Mammary epithelial cell (primary cell): ENCODE results near the gene PTPRM.

ENCODE experiments used
- EZH2 ChIP-seq: IDR thresholded peaks from 2 replicates; pipeline ENCODE4 v1.6.1; 2012; ENCODE audit warnings: low read length, inconsistent platforms, borderline replicate concordance
- TF ChIP-seq, protein P1 (sequence below), 2 donors: IDR thresholded peaks in 1 of 2; conservative IDR thresholded peaks in 1 of 2; 2 replicates each; pipeline ENCODE4 v1.5.1; 2011 to 2012; ENCODE audit warnings: inconsistent platforms in 2 of 2, low read length in 2 of 2, mild to moderate bottlenecking in 2 of 2, control low read depth in 1 of 2, low read depth in 1 of 2; ENCODE audit not compliant: insufficient read depth in 1 of 2; ENCODE audit errors: extremely low read depth in 1 of 2

DNA sequence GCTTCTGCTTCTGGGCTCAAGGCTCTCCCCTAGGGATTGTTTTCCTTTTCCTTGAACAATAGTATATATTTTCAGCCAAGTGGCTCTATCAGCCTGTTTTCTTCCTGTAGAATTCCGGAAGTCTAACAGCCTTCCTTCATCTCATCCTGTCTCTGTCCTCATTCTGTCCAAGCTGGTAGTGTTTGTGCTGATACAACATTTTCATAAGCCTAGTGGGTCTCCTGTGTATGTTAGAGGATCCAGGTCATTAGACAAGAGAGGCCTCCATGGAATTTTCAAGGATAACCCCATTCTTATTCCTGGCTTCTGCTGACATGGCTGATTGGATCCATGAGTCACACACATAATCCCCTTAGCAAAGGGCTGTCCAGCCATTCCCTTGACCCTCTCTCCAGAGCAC is 467.6 kb downstream of the PTPRM start:
- no peak for TF ChIP-seq EZH2
- TF ChIP-seq, protein P1, sequence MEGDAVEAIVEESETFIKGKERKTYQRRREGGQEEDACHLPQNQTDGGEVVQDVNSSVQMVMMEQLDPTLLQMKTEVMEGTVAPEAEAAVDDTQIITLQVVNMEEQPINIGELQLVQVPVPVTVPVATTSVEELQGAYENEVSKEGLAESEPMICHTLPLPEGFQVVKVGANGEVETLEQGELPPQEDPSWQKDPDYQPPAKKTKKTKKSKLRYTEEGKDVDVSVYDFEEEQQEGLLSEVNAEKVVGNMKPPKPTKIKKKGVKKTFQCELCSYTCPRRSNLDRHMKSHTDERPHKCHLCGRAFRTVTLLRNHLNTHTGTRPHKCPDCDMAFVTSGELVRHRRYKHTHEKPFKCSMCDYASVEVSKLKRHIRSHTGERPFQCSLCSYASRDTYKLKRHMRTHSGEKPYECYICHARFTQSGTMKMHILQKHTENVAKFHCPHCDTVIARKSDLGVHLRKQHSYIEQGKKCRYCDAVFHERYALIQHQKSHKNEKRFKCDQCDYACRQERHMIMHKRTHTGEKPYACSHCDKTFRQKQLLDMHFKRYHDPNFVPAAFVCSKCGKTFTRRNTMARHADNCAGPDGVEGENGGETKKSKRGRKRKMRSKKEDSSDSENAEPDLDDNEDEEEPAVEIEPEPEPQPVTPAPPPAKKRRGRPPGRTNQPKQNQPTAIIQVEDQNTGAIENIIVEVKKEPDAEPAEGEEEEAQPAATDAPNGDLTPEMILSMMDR (conservative IDR thresholded peaks at IDR 0.05 in 1 of 2, IDR thresholded peaks at IDR 0.05 in 1 of 2; ENCODE audit: extremely low read depth in 1 of 2, insufficient read depth in 1 of 2, low read depth in 1 of 2, low read length in 2 of 2) = no peak
